HG03565 (cell line): ENCODE results near the gene SSH2.
"Not testable (repeated sequence)": the region's sequence is repeated elsewhere in the genome, so short reads cannot be mapped to it uniquely, and the experiment has no call there.

Source experiments
- ATAC-seq: cut with Tn5 transposase; IDR thresholded peaks from one replicate; pipeline ENCODE4 v1.9.1; 2021; ENCODE audit warnings: mild to moderate bottlenecking, moderate library complexity; ENCODE audit not compliant: unreplicated experiment

The SSH2 gene

GRCh38 chr17:29674281-29674680, 255.7 kb downstream of the SSH2 start:
- ATAC-seq = no peak

- ATAC-seq = no peak
Measured at GRCh38 chr17:29671661-29672060, 258.4 kb downstream of the SSH2 start.

- ATAC-seq = no peak
Measured at GRCh38 chr17:29669266-29669665, 260.8 kb downstream of the SSH2 start.

- no peak for ATAC-seq
Measured at GRCh38 chr17:29667969-29668368, 262.1 kb downstream of the SSH2 start.

- ATAC-seq = no peak
Measured at GRCh38 chr17:29665481-29665810, 264.6 kb downstream of the SSH2 start.

- ATAC-seq = peak; percentile 38
Measured at GRCh38 chr17:29664743-29665480, 265.1 kb downstream of the SSH2 start.

GRCh38 chr17:29663155-29663554, 266.9 kb downstream of the SSH2 start:
- no peak for ATAC-seq

GRCh38 chr17:29661213-29661612, 268.8 kb downstream of the SSH2 start:
- no peak for ATAC-seq

- ATAC-seq = no peak
Measured at GRCh38 chr17:29659155-29659554, 270.9 kb downstream of the SSH2 start.

GRCh38 chr17:29655323-29655722, 274.7 kb downstream of the SSH2 start:
- ATAC-seq = no peak

GRCh38 chr17:29653995-29654714, 275.9 kb downstream of the SSH2 start:
- no peak for ATAC-seq

- ATAC-seq = no peak
Measured at GRCh38 chr17:29652976-29653375, 277.1 kb downstream of the SSH2 start.

GRCh38 chr17:29651913-29652312, 278.1 kb downstream of the SSH2 start:
- ATAC-seq = not testable (repeated sequence)

GRCh38 chr17:29650396-29650795, 279.6 kb downstream of the SSH2 start:
- no peak for ATAC-seq

GRCh38 chr17:29649359-29649758, 280.7 kb downstream of the SSH2 start:
- no peak for ATAC-seq

GRCh38 chr17:29648005-29648404, 282.0 kb downstream of the SSH2 start:
- ATAC-seq = no peak

- ATAC-seq = no peak
Measured at GRCh38 chr17:29645515-29646051, 284.4 kb downstream of the SSH2 start.

GRCh38 chr17:29643817-29644160, 286.2 kb downstream of the SSH2 start:
- no peak for ATAC-seq

- no peak for ATAC-seq
Measured at GRCh38 chr17:29642171-29642611, 287.8 kb downstream of the SSH2 start.

- ATAC-seq = no peak
Measured at GRCh38 chr17:29640981-29641642, 288.9 kb downstream of the SSH2 start.

GRCh38 chr17:29640413-29640812, 289.6 kb downstream of the SSH2 start:
- ATAC-seq = no peak

- no peak for ATAC-seq
Measured at GRCh38 chr17:29633886-29634285, 296.1 kb downstream of the SSH2 start.
